GM12878 (cell line): Measurements from ENCODE around the gene TBL3. TPM values are rescaled to one million over a fixed set of nuclear protein-coding genes. Genes with fewer than 3 reads are reported as not detected.
A peak's percentile ranks its signal among the peaks of the same experiment; 100 is the strongest.

Experiments
- ATAC-seq: fragments of 200-7000 bp; cut with Tn5 transposase; 3 replicates; pipeline ENCODE4 v1.9.1; 2020; ENCODE audit warnings: mild to moderate bottlenecking, moderate library complexity
- BruUV-seq: library from RNA; stranded (reverse); fragments of 400-500 nt; replicated peaks from 2 replicates; lab custom pipeline; 2021; lab: Mats Ljungman, UMichigan
- CTCF ChIA-PET: fragments of 300-600 bp; sonication (Branson Sonifier 250); formaldehyde crosslinking; extraction: SDS; loops from one replicate; lab custom pipeline; 2021; ENCODE audit warnings: inconsistent platforms; lab: Yijun Ruan, JAX
- POLR2A ChIA-PET: fragments of 350-600 bp; formaldehyde crosslinking; extraction: SDS; loops from one replicate; lab custom pipeline; 2021; ENCODE audit warnings: inconsistent platforms; lab: Charles Lee
- RAD21 ChIA-PET: fragments of 300-600 bp; sonication (Branson Sonifier 250); formaldehyde crosslinking; loops from one replicate; lab custom pipeline; 2023; ENCODE audit warnings: antibody characterized with exemption; ENCODE audit not compliant: unreplicated experiment; lab: Charles Lee
- SMC1A ChIA-PET: fragments of 300-600 bp; sonication (Branson Sonifier 250); formaldehyde crosslinking; loops from one replicate; lab custom pipeline; 2023; ENCODE audit not compliant: unreplicated experiment, uncharacterized antibody; lab: Charles Lee
- DNase-seq: peaks from one replicate; pipeline ENCODE4 v3.0.0-alpha.2; 2011; ENCODE audit warnings: low read depth, low spot score
- FAIRE-seq: peaks from 3 replicates; lab custom pipeline; 2011; peaks lifted over from hg19 to GRCh38; lab: Jason Lieb, UNC
- H2AFZ ChIP-seq: 2 replicates; pipeline ENCODE4 v1.6.0; 2011; ENCODE audit warnings: low read depth, low read length, control low read depth; ENCODE audit not compliant: control insufficient read depth
- H3K27ac ChIP-seq: 2 replicates; pipeline ENCODE4 v1.5.1; 2011; ENCODE audit warnings: control low read depth; ENCODE audit not compliant: control insufficient read depth, insufficient read depth
- H3K27me3 ChIP-seq, 2 experiments: replicated peaks in 1 of 2; 2 replicates each; pipeline versions ENCODE4 v1.6.0 to v1.6.1; 2011; ENCODE audit warnings: low read length in 1 of 2; ENCODE audit not compliant: control insufficient read depth in 2 of 2, insufficient read depth in 2 of 2
- H3K36me3 ChIP-seq, 2 experiments: 2 replicates each; pipeline ENCODE4 v1.5.1; 2011; ENCODE audit warnings: low read length in 1 of 2; ENCODE audit not compliant: control insufficient read depth in 2 of 2, insufficient read depth in 2 of 2
- H3K4me1 ChIP-seq: 2 replicates; pipeline ENCODE4 v1.6.1; 2011; ENCODE audit warnings: mild to moderate bottlenecking, low read length, moderate library complexity, mixed read lengths; ENCODE audit not compliant: control insufficient read depth, insufficient read depth
- H3K4me2 ChIP-seq: 2 replicates; pipeline ENCODE4 v1.6.0; 2011; ENCODE audit warnings: control low read depth; ENCODE audit not compliant: control insufficient read depth, insufficient read depth
- H3K4me3 ChIP-seq: fragments of 200-600 bp; sonication (generic); 2 replicates; pipeline ENCODE4 v1.5.1; 2016
- H3K79me2 ChIP-seq: 2 replicates; pipeline ENCODE4 v1.6.0; 2011; ENCODE audit warnings: low read length; ENCODE audit not compliant: control insufficient read depth, insufficient read depth
- H3K9ac ChIP-seq: 2 replicates; pipeline ENCODE4 v1.8.0; 2011; ENCODE audit warnings: low read length, control low read depth, mixed read lengths; ENCODE audit not compliant: control insufficient read depth, insufficient read depth
- H3K9me3 ChIP-seq: replicated peaks from 3 replicates; pipeline ENCODE4 v1.5.1; 2011; ENCODE audit warnings: mild to moderate bottlenecking, low read length; ENCODE audit not compliant: control insufficient read depth, insufficient read depth
- H4K20me1 ChIP-seq: 2 replicates; pipeline ENCODE4 v1.6.0; 2011; ENCODE audit not compliant: control insufficient read depth, insufficient read depth
- CBFB ChIP-seq: IDR thresholded peaks from 2 replicates; pipeline ENCODE4 v1.6.1; 2016; ENCODE audit warnings: antibody characterized with exemption, low read depth
- POLR2A ChIP-seq: IDR thresholded peaks from 2 replicates; pipeline ENCODE4 v1.6.1; 2011; ENCODE audit warnings: low read depth, mild to moderate bottlenecking, low read length
- WGBS: methylation state at CpG from one replicate; pipeline ENCODE4 v1.1.6; 2016; ENCODE audit warnings: low lambda C conversion rate; ENCODE audit not compliant: insufficient replicate concordance, insufficient coverage; ENCODE audit errors: missing lambda C conversion rate; 5-methylcytosine and 5-hydroxymethylcytosine counted together
- in situ Hi-C: fragments of 300-500 bp; cut with MboI; formaldehyde crosslinking; loops from 9 replicates; pipeline ENCODE4 v1.14.3; 2018; ENCODE audit warnings: mixed read lengths
- intact Hi-C: fragments of 100-400 bp; cut with micrococcal nuclease; formaldehyde crosslinking; loops from one replicate; pipeline ENCODE4 v1.14.2; 2022; ENCODE audit not compliant: unreplicated experiment
- polyA plus RNA-seq, 11 experiments: library from polyadenylated mRNA; depleted of rRNA in 4 of 11; unstranded in 6 of 11; stranded (reverse) in 5 of 11; fragments of >200 nt; fragmentation: Nextera tagmentation in 4 of 11; fragmentation: Illumina TruSeq in 1 of 11; extraction: Ambion mirVana in 4 of 11; extraction: Trizol in 1 of 11; gene quantifications; 1 replicate in 1 of 11; 2 replicates in 10 of 11; pipeline versions ENCODE4 v1.2.1 to v1.2.3, GENCODE V29; 2011 to 2016; ENCODE audit warnings: inconsistent platforms in 2 of 11, missing spikeins in 2 of 11, low read depth in 1 of 11
- total RNA-seq, 4 experiments: library from RNA; depleted of rRNA in 3 of 4; stranded (reverse); fragments of >200 nt in 3 of 4; fragmentation: Illumina TruSeq in 1 of 4; extraction: Trizol in 1 of 4; gene quantifications; 2 replicates each; pipeline versions ENCODE4 v1.2.1 to v1.2.3, GENCODE V29; 2013 to 2021
- TF ChIP-seq, protein P1 (sequence below): fragments of 450-650 bp; IDR thresholded peaks from 2 replicates; pipeline ENCODE4 v1.6.1; 2014; ENCODE audit warnings: mild to moderate bottlenecking

TBL3 gene
- total and polyA plus RNA-seq, 10 of the 15 experiments (the other 5 are each of a cell fraction or from before 2014, with no cell fraction given): 1.2 to 101 (median 34.2) TPM

DNA sequence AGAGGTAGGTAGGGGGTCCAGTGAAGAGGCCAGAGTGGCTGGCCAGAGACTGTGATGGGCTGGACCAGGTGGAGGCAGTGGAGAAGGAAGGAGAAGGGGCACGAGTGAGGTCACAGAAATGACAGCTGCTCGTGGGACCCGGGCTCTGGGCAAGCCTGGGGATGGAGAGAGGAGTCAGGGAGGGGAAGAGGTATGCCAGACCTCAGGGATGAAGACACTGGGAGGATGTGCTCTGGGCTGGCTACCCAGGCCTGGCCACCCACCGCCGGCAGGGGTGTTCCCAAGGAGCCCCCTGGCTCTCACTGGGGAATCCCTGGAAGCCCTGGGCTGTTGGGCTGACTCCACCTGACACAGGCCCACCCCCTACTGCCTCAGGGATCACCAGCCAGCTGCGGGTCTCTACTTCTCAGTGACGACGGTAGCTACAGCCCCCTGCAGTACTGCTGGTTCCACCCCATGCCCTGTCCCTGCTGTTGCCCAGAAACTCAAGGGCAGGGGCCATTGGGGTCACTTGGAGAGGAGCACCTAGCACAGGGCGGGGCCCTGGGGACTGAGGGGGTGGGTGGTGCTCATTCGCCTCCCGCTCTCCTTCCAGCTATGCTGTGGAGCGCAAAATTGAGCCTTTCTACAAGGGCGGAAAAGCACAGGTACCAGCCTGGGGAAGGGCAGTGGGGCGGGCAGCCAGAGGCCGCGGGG, 1.8 kb downstream of the TBL3 start:
- 86% methylated on average over 13 of the region's 16 CpGs for WGBS
- Histone ChIP-seq H3K4me1 (peaks cover 12% of the 10 kb centered on the region), H3K79me2 (peaks cover 24% of the 10 kb centered on the region), H3K4me2 (peak overlapping the region; percentile 7; the same call in 1 of the 2 replicates), H2AFZ (no peak overlapping the region), H4K20me1 (no peaks in the 10 kb centered on the region), H3K36me3 (peaks cover 0 to 34% of the 10 kb centered on the region in 2 experiments; a peak in 3 of 4 replicates), H3K9ac (no peak overlapping the region; the same call in 1 of the 2 replicates), H3K4me3 (peak overlapping the region; percentile 93; the same call in 1 of the 2 replicates), H3K27me3 (no peaks in the 10 kb centered on the region), H3K27ac (no peak overlapping the region), H3K9me3 (no peaks in the 10 kb centered on the region)
- no TSS peak for BruUV-seq
- peak; percentile 9; the same call in 1 of the 2 replicates for TF ChIP-seq POLR2A
- no peak for TF ChIP-seq CBFB
- TF ChIP-seq, protein P1, sequence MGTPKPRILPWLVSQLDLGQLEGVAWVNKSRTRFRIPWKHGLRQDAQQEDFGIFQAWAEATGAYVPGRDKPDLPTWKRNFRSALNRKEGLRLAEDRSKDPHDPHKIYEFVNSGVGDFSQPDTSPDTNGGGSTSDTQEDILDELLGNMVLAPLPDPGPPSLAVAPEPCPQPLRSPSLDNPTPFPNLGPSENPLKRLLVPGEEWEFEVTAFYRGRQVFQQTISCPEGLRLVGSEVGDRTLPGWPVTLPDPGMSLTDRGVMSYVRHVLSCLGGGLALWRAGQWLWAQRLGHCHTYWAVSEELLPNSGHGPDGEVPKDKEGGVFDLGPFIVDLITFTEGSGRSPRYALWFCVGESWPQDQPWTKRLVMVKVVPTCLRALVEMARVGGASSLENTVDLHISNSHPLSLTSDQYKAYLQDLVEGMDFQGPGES: no peak
- ATAC-seq (no peak), DNase-seq (no peak), FAIRE-seq (no peak)
- CTCF ChIA-PET: interaction anchor here (0.5 kb wide), 1 partner anchor 363 kb away, joined by 3 read pairs; no protein-coding TSS in a partner anchor
- SMC1A ChIA-PET: no interaction called here
- POLR2A ChIA-PET: interaction anchor here (1.1 to 1.9 kb wide), 2 partner anchors 8 to 13 kb away, joined by 3 to 8 read pairs; partner anchors contain the start of gene RPS2
- RAD21 ChIA-PET: no interaction called here
- intact Hi-C loops (no loop called here), in situ Hi-C loops (no loop called here)
